Lower leg skin (tissue), 3 donors: Measurements from ENCODE around the gene FFAR3.

Source experiments
- CTCF ChIP-seq, 3 donors: fragments of 450-650 bp; IDR thresholded peaks; one replicate each; pipeline ENCODE4 v1.5.1; 2016; ENCODE audit warnings: antibody characterized with exemption in 3 of 3, mild to moderate bottlenecking in 3 of 3, moderate library complexity in 2 of 3
- POLR2A ChIP-seq, 2 donors: fragments of 450-650 bp; IDR thresholded peaks; one replicate each; pipeline ENCODE4 v1.6.1; 2016 to 2017; ENCODE audit warnings: antibody characterized with exemption in 2 of 2, mild to moderate bottlenecking in 1 of 2, moderate library complexity in 1 of 2

DNA sequence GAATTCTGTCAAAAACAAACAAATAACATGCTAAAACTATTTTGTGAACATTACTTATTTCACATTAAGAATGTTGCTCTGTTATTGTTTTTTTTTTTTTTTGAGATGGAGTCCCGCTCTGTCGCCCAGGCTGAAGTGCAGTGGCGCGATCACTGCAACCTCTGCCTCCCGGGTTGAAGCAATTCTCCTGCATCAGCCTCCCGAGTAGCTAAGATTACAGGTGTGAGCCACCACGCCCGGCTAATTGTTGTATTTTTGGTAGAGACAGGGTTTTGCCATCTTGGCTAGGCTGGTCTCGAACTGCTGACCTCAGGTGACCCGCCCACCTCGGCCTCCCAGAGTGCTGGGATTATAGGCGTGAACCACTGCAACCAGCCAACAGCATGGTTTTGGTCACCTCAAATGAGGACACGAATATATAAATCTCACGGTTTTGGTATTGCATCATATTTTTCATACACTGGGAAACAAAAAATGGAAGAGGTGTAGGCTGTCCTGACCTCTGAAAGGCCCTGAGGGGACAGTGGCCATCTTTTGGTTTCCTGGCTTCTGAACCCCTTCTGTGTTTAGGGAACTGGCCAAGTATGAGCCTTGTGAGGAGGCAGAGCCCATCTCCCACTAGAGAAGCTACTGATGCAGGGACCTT lies 38.1 kb downstream of the FFAR3 start:
- no peak for TF ChIP-seq CTCF (IDR thresholded peaks at IDR 0.05)
- no peak for TF ChIP-seq POLR2A (IDR thresholded peaks at IDR 0.05)
